ENCODE results near the gene IFITM5. TPM values are rescaled to one million over a fixed set of nuclear protein-coding genes. Genes with fewer than 3 reads are reported as not detected.
A peak's percentile ranks its signal among the peaks of the same experiment; 100 is the strongest.
"Not testable (repeated sequence)": the region's sequence is repeated elsewhere in the genome, so short reads cannot be mapped to it uniquely, and the experiment has no call there.

The IFITM5 gene
- not detected for polyA plus RNA-seq (ENCODE audit: insufficient read length)

DNA sequence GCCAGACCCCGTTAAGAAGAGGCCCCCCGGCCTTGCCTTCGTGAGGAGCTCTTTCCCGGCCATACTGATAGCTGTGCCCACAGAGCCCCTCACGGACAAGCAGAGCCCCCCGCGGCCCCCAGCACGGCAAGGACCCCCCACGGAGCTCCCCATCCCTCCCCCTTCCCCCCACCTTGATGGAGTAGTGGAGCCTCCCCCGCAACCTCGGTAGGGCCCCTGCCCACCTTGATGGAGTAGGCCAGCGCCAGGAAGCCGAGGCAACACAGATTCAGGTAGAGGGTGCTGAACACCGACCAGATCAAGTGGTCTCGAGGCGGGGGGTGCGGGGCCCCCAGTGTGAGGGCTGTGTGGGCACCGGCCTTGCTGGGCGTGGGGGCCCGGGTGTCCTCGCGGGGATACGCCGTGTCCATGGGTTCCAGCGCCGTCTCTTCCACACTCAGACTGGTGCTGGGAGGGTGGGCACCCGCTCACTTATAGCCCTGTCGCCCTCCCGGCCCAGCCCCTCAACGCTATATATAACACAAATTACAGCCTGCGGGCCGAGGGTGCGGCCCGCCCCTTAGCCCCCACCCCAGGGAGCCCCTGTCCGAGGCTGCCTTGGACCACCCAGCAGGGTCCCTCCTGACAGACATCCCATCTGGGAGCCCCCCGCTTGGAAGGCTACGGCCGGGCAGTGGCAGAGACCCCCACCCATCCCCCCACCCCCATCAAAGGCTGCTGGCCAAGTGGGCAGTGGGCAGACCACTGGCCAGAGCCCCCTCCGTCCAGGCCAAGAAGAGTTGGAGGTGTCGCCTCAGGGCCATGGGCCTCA, at the start of gene IFITM5:
Gene IFITM5 (minus strand): TSS at position 446 of the 811 bp plus-strand sequence. CDS start 36 bp downstream, at position 410.
- DNase-seq = no peak

DNA sequence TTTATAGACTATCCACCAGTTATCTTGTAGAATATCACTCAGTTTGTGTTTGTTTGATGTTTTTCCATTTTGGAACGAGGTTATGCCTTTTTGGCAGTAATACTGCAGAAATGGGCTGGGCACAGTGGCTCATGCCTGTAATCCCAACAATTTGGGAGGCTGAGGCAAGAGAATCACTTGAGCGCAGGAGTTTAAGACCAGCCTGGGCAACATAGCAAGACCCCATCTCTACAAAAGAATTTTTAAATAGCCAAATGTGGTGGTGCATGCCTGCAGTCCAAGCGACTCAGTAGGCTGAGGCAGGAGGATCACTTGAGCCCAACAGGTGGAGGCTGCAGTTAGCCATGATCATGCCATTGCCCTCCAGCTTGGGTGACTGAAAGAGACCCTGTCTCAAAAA, 47.2 kb upstream of the IFITM5 start:
- no peak for DNase-seq

DNA sequence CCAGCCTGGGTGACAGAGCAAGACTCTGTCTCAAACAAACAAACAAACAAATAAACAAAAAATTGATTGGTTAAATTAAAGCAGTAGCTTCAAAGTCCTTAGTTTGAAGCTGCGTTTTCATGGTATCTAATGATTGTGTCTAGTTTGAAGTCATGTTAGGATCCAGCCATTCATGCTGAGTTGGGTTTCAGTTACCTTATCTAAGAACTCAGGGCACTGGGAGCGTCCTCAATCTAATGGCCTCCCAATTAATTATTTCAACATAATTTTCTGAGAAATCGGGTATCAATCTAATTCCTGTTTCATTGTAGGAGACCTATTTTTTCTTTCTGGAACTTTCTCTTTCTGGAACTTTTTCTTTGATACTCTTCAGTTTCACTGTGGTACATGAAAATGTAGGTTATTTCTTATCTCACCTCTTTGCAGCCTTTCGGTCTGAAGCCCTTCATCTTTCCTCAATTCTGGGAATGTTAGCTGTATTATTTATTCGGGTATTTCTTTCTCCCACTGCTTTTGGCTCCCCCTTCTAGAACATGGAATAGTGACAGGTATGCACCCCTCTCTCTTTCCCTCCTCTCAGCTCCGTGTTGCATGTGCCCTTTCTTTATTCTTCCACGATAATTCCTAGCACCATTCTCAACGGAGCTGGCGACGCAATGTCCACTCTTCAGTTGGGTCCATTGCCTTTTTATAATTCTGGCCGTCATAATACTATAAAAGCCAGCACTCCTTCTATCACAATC, 45.7 kb upstream of the IFITM5 start:
- DNase-seq = no peak

DNA sequence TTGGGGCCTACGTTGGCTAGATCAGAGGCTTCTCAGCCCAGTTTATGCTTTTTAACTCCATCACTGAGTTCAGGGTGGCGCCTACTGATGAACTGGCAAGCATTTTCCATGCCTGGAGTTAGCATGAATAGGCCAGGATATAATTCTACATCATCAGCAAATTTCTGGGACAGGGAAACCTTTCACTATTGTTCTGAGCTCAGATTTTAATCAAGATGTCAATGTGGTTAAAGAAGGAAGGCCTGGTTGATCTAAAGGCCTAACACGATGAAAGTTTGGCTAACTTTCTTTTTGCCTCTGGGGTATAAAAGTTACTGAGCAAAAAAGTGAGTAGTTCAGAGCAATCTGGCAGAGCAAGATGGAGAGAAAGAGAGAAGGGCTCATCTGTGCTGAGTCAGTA, 43.0 kb upstream of the IFITM5 start:
- no peak for DNase-seq

- no peak for DNase-seq
Measured at GRCh38 chr11:340539-341512, 41.5 kb upstream of the IFITM5 start.

DNA sequence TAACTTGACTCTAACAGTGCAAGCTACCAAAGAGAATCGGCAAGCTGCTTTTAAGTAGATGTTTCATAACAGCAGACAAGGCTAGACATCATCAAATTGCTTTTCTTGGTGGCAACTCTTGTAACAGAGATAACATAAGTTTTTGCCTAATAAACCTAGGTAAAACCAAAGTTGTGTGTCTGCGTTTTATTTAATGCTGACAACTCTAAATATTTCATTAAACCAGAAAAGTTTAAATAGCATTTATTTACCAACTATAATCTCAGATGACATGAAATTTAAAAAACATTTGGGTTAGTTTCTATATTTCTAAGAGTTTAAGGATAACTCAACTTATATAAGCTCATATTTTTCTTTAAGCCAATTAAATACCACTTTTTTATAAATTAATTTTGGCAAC, 40.6 kb upstream of the IFITM5 start:
- no peak for DNase-seq

GRCh38 chr11:337711-338110, 38.4 kb upstream of the IFITM5 start:
- DNase-seq = no peak

GRCh38 chr11:336659-337198, 37.4 kb upstream of the IFITM5 start:
- no peak for DNase-seq

DNA sequence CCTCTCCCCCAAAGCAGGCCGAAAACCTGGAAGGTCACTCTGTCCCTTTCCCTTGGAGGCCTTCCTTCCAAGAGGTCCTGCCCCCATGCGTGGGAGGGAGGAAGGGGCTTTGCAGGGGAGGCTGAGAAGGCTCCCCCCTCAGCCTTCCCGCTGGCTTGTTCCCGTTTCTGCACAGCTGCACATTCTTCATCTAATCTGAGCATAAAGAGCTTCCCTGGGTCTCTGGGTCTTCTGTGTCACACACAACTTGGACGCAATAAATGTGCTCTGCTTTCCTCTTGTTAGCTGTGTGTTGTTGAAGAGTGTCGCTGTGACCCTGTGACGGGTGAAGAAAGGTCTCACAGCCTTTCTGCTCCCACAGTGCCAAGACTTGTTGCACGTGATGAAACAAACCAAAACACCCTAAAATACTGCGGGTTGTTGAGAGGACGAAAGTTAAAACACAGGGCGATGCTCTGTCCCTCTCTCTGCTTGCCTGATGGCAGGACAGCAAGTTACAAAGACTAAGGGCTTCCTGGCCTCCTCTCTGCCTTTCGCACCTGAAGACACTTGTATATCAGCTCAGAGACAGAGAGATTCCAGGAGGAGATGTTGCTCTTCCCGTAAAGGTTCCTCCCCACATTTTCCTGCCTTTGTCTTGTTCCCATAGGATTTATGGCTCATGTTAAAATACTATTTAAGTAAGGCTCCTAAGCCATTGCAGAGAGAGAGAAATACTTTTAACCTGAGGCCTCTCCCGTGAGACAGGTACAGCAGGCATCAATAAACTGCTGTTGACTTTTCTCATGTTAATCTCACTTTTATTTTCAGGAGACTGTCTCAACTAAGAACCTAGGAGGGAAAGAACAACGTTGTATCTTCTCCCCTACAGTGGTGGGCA, 36.7 kb upstream of the IFITM5 start:
- peak; percentile 69 for DNase-seq

- DNase-seq = no peak
Measured at GRCh38 chr11:334264-334994, 35.1 kb upstream of the IFITM5 start.

- not testable (repeated sequence) for DNase-seq
Measured at GRCh38 chr11:333616-334263, 34.4 kb upstream of the IFITM5 start.

DNA sequence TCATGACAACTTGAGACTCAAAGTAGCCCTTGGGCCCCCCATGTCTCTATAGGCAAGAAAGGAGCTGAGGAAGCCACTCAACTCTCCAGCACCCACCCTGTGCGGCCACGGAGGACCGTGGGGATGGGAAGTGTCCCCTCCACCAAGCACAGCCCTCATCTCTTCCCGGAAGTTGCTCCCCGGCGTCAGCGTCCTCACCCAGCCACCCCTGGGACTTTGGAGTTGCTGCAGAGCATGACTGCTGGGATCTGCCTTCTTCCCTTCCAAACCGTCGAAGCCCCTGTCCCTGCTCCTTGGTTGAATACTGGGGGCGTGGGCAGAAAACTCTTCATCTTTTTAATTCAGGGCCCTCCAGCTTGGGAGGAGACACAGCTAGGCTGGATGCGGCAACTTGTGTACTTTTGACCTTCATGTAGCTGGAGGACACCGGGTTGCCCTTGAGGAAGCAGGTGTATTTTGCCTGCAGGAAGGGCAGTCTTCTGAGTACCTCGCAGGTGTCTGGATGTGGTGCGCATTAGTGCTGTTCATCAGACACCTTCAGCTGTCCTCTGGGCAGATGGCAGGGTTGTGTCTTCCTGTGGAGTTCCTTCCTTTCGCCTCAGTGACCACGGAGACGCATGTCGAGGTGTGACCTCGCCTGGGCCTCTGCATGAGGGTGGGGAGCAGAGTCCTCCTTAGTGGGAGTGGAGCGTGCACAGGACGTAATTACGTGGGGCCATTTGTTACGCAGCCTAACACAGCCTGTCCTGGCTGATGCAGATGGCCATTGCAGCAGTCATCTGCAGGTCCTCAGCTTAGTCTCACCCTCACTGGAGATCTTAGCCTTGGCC, 33.5 kb upstream of the IFITM5 start:
- DNase-seq = no peak

- no peak for DNase-seq
Measured at GRCh38 chr11:331358-332060, 32.2 kb upstream of the IFITM5 start.

GRCh38 chr11:330694-331357, 31.5 kb upstream of the IFITM5 start:
- no peak for DNase-seq

DNA sequence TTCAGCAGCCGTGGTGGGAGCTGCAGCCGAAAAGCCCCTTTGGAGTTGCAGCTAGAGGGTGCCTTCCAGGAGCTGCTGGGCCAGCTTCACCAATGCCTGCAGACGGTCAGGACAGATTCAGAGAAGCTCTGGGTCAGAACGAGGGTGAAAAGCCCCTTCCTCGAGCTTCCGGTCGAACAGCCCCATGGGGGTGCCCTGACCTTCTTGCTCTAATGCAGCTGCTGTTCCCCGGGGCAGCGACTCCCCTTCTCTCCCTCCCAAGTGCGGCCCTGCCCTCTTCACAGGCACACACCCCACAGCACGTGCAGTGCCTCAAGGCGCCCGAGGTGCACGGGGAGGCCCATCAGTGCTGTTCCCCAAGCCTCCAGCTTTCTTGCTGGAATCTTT, 31.0 kb upstream of the IFITM5 start:
- no peak for DNase-seq

DNA sequence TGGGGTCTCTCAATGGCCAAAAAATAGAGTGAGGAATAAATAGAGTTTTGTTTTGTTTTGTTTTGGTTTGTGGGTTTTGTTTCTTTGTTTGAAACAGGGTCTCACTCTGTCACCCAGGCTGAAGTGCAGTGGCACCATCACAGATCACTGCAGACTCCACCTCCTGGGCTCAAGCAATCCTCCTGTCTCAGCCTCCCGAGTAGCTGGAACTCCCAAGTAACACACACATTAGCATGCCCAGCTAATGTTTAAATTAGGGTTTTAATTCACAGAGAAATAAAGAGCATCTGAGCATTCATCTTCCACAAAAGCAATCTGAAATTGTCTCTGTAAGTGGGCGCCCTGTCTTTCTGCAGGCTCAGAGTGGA, 30.5 kb upstream of the IFITM5 start:
- no peak for DNase-seq

GRCh38 chr11:328516-329100, 29.3 kb upstream of the IFITM5 start:
- DNase-seq = not testable (repeated sequence)

GRCh38 chr11:328012-328411, 28.7 kb upstream of the IFITM5 start:
- DNase-seq = no peak

Measured in hindlimb muscle (tissue), 1 donor.